Heart left ventricle (tissue), 13 donors: ENCODE measurements around the gene SYNJ1.

Experiments
- POLR2A ChIP-seq, 2 donors: fragments of 450-650 bp; IDR thresholded peaks; one replicate each; pipeline ENCODE4 v1.6.1; 2017; ENCODE audit warnings: antibody characterized with exemption in 2 of 2, mild to moderate bottlenecking in 2 of 2, moderate library complexity in 2 of 2
- TF ChIP-seq, protein P1 (sequence below), 12 donors: fragments of 200-600 bp; sonication (generic) in 4 of 12; IDR thresholded peaks; one replicate each; pipeline versions ENCODE4 v1.5.0 to v1.8.0; 2018 to 2022; ENCODE audit warnings: antibody characterized with exemption in 12 of 12, mild to moderate bottlenecking in 5 of 12
- donor health status: ischemic (EF 13 %, LVEDD 7.1; RV severe dilation, severe dysfunction).
- donor health status: DM: no; HTN: yes; CAD: no.
- donor health status: DM: no; HTN: no; CAD: no.
- donor health status: ischemic (EF 25% LVEDD 6.9; RV normal size, moderate dysfunction).
- donor health status: ischemic (EF 25% LVEDD 5.7; RV mildly dilated, moderate dysfunction).
- donor health status: ischemic (EF 35%, LVEDD 5.7; RV mildly dilated, moderate dysfunction).
- donor health status: nonischemic (EF 11% LVEDD 7.7; RV severe dilation, severe dysfunction).
- donor health status: DM: yes; HTN: yes; CAD: no.
- donor health status: PGD.
- donor health status: ischemic (EF 29% LVEDD 5.4; RV normal size, mild dysfunction).
- donor health status: nonischemic (EF 23%, LVEDD 6.1; RV moderate dilation, normal function).

DNA sequence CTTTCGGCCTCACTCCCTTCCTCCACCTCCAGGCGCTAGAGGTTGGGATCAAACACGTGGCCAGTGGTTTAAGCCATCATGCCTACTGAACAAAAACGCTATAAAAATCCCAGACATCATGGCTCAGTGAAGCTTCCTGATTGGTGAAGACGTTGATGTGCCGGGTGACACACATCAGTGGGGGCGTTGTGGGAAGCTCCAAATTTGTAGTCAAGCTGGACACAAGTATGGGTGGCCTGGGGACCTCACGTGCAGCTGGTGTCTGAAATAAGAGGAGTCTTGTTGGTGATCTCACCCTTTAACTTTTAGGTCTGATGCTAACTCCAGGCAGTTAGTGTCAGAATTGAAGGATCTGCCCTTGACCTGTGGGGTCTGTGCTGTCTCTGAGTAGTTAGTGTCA, 122.3 kb downstream of the SYNJ1 start:
- TF ChIP-seq, protein P1, sequence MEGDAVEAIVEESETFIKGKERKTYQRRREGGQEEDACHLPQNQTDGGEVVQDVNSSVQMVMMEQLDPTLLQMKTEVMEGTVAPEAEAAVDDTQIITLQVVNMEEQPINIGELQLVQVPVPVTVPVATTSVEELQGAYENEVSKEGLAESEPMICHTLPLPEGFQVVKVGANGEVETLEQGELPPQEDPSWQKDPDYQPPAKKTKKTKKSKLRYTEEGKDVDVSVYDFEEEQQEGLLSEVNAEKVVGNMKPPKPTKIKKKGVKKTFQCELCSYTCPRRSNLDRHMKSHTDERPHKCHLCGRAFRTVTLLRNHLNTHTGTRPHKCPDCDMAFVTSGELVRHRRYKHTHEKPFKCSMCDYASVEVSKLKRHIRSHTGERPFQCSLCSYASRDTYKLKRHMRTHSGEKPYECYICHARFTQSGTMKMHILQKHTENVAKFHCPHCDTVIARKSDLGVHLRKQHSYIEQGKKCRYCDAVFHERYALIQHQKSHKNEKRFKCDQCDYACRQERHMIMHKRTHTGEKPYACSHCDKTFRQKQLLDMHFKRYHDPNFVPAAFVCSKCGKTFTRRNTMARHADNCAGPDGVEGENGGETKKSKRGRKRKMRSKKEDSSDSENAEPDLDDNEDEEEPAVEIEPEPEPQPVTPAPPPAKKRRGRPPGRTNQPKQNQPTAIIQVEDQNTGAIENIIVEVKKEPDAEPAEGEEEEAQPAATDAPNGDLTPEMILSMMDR (IDR thresholded peaks at IDR 0.05), result no peak
- TF ChIP-seq POLR2A (IDR thresholded peaks at IDR 0.05), result no peak
